Neural cell (in vitro differentiated cells): ENCODE measurements around the gene RNLS.
A peak's percentile ranks its signal among the peaks of the same experiment; 100 is the strongest.

Experiments
- RAD21 ChIP-seq: fragments of 450-650 bp; conservative IDR thresholded peaks from 2 replicates; pipeline ENCODE4 v1.6.1; 2014; ENCODE audit warnings: antibody characterized with exemption, mild to moderate bottlenecking, moderate library complexity
- SMC3 ChIP-seq: fragments of 450-650 bp; conservative IDR thresholded peaks from 2 replicates; pipeline ENCODE4 v1.6.1; 2014; ENCODE audit warnings: antibody characterized with exemption, mild to moderate bottlenecking, moderate library complexity; ENCODE audit not compliant: poor library complexity
- TAF1 ChIP-seq: IDR thresholded peaks from 2 replicates; pipeline ENCODE4 v1.6.1; 2012; ENCODE audit warnings: low read depth
- TF ChIP-seq, protein P1 (sequence below): fragments of 450-650 bp; IDR thresholded peaks from 2 replicates; pipeline ENCODE4 v1.5.1; 2014; ENCODE audit warnings: antibody characterized with exemption, mild to moderate bottlenecking, moderate library complexity; ENCODE audit not compliant: poor library complexity, severe bottlenecking
- TF ChIP-seq, protein P2 (sequence below): IDR thresholded peaks from 2 replicates; pipeline ENCODE4 v1.6.1; 2012; ENCODE audit warnings: borderline replicate concordance

DNA sequence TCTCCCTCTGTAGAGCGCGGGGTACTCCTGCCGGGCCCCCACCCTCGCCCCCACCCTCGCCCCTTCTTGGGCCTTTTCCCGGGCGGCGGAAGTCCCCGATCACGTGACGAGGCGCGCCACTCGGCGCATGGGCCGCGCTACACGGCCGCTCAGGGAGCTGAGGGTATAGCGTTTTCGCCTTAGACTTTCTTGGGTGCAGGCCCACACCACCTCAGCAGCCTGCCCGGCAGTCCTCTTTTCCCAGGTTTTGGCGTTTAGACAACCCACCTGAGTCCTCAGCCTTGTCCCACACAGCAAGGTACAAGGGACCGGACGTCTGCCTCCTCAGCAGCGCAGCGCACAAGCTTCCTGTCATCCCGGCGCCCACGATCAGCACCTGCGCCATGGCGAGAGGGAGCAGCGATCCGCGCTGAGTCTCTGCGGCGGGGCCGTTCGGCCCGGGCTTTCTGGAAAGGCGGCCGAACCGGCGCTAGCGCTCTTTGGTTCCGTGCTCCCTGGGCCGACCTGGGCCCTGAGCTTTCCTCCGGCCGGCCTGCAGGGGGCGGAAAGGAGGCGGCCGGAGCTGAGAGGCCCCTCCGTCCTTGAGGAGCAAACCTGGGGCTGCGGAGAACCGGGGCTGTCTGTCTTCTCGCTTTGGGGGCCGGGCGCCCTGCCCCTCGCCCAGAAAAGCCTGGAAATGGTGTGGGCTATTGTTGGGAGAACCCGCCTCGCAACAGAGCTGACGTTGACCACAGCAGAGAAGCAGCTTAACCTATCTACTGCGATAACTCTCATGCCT lies at the start of gene RNLS:
- TF ChIP-seq, protein P1, sequence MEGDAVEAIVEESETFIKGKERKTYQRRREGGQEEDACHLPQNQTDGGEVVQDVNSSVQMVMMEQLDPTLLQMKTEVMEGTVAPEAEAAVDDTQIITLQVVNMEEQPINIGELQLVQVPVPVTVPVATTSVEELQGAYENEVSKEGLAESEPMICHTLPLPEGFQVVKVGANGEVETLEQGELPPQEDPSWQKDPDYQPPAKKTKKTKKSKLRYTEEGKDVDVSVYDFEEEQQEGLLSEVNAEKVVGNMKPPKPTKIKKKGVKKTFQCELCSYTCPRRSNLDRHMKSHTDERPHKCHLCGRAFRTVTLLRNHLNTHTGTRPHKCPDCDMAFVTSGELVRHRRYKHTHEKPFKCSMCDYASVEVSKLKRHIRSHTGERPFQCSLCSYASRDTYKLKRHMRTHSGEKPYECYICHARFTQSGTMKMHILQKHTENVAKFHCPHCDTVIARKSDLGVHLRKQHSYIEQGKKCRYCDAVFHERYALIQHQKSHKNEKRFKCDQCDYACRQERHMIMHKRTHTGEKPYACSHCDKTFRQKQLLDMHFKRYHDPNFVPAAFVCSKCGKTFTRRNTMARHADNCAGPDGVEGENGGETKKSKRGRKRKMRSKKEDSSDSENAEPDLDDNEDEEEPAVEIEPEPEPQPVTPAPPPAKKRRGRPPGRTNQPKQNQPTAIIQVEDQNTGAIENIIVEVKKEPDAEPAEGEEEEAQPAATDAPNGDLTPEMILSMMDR: peak; percentile 50
- TF ChIP-seq, protein P2, sequence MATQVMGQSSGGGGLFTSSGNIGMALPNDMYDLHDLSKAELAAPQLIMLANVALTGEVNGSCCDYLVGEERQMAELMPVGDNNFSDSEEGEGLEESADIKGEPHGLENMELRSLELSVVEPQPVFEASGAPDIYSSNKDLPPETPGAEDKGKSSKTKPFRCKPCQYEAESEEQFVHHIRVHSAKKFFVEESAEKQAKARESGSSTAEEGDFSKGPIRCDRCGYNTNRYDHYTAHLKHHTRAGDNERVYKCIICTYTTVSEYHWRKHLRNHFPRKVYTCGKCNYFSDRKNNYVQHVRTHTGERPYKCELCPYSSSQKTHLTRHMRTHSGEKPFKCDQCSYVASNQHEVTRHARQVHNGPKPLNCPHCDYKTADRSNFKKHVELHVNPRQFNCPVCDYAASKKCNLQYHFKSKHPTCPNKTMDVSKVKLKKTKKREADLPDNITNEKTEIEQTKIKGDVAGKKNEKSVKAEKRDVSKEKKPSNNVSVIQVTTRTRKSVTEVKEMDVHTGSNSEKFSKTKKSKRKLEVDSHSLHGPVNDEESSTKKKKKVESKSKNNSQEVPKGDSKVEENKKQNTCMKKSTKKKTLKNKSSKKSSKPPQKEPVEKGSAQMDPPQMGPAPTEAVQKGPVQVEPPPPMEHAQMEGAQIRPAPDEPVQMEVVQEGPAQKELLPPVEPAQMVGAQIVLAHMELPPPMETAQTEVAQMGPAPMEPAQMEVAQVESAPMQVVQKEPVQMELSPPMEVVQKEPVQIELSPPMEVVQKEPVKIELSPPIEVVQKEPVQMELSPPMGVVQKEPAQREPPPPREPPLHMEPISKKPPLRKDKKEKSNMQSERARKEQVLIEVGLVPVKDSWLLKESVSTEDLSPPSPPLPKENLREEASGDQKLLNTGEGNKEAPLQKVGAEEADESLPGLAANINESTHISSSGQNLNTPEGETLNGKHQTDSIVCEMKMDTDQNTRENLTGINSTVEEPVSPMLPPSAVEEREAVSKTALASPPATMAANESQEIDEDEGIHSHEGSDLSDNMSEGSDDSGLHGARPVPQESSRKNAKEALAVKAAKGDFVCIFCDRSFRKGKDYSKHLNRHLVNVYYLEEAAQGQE: no peak
- TF ChIP-seq TAF1 (no peak), RAD21 (no peak), SMC3 (no peak)
